ENCODE measurements around the gene C1orf159.
"Not testable (repeated sequence)": the region's sequence is repeated elsewhere in the genome, so short reads cannot be mapped to it uniquely, and the experiment has no call there.

The C1orf159 gene

DNA sequence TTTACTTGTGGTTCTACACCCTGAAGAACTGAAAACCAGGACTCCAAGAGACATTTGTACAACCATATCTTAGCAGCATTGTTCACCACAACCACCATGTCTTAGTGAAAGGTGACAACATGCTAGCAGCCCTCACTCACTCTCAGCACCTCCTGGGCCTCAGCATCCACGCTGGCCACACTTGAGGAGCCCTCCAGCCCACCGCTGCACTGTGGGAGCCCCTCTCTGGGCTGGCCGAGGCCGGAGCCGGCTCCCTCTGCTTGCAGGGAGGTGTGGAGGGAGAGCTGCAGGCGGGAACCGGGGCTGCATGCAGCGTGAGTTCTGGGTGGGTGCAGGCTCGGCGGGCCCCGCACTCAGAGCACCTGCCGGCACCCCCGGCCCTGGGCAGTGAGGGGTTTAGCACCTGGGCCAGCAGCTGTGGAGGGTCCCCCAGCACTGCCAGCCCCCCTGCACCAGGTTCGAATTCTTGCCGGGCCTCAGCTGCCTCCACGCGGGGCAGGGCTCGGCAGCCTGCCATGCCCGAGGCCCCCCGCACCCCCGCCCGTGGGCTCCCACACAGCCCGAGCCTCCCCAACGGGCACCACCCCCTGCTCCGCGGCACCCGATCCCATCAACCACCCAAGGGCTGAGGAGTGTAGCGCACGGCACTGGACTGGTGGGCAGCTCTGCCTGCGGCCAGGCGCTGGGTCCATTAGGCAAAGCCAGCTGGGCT is 9.2 kb downstream of the C1orf159 start:
- H3K27ac ChIP-seq (ENCODE audit: low read depth in 2 of 2, low read length in 2 of 2): no peak overlapping the region
- H3K4me3 ChIP-seq (ENCODE audit: low read length in 2 of 2): no peak overlapping the region
- no peaks in the 10 kb centered on the region for H3K9me3 ChIP-seq (ENCODE audit: control insufficient read depth in 2 of 2, low read length in 2 of 2)
- no peaks in the 10 kb centered on the region for H3K27me3 ChIP-seq (ENCODE audit: control insufficient read depth in 2 of 2, insufficient read depth in 2 of 2, low read length in 2 of 2)
- no peak overlapping the region for H3K9ac ChIP-seq (ENCODE audit: low read depth in 1 of 2, low read length in 2 of 2)
- H3K4me1 ChIP-seq (ENCODE audit: control insufficient read depth in 2 of 2, insufficient read depth in 2 of 2, low read length in 2 of 2): peaks cover 14 to 15% of the 10 kb centered on the region in 2 donors
- no peaks in the 10 kb centered on the region for H3K36me3 ChIP-seq (ENCODE audit: control insufficient read depth in 2 of 2, insufficient read depth in 2 of 2, low read length in 2 of 2)

DNA sequence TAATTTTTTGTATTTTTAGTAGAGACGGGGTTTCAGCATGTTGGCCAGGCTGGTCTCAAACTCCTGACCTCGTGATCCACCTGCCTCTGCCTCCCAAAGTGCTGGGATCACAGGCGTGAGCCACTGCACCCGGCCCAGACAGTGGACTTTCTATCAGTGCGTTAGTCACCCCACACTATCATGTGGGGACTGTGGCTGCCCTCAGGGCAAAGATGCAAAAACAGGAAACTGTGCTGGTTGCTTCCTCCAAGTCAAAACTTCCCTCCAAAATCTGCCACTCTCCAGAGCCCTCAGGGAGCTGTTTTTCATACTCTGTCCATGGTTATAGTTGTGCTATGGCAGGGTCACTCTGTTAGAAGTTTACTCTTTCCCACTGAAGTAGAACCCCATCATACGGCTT is 11.7 kb downstream of the C1orf159 start:
- H3K4me1 ChIP-seq (ENCODE audit: control insufficient read depth in 2 of 2, insufficient read depth in 2 of 2, low read length in 2 of 2); H3K9ac ChIP-seq (ENCODE audit: low read depth in 1 of 2, low read length in 2 of 2); H3K9me3 ChIP-seq (ENCODE audit: control insufficient read depth in 2 of 2, low read length in 2 of 2); H3K27me3 ChIP-seq (ENCODE audit: control insufficient read depth in 2 of 2, insufficient read depth in 2 of 2, low read length in 2 of 2); H3K27ac ChIP-seq (ENCODE audit: low read depth in 2 of 2, low read length in 2 of 2); H3K36me3 ChIP-seq (ENCODE audit: control insufficient read depth in 2 of 2, insufficient read depth in 2 of 2, low read length in 2 of 2); H3K4me3 ChIP-seq (ENCODE audit: low read length in 2 of 2): not testable (repeated sequence)

DNA sequence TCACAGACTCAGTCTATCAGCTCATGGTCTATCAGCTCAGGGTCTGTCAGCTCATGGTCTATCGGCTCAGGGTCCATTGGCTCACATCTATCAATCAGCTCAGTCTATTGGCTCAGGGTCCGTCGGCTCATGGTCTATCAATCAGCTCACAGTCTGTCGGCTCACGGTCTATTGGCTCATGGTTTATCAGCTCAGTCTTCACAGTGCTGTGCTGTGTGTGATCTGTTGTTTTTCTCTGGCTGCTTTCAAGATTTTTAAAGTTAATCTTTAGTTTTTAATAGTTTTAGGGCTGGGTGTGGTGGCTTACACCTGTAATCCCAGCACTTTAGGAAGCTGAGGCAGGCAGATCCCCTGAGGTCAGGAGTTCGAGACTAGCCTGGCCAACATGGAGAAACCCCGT is 14.4 kb downstream of the C1orf159 start:
- Histone ChIP-seq H3K4me1 (ENCODE audit: control insufficient read depth in 2 of 2, insufficient read depth in 2 of 2, low read length in 2 of 2) (no peaks in the 10 kb centered on the region), H3K9me3 (ENCODE audit: control insufficient read depth in 2 of 2, low read length in 2 of 2) (no peaks in the 10 kb centered on the region), H3K27me3 (ENCODE audit: control insufficient read depth in 2 of 2, insufficient read depth in 2 of 2, low read length in 2 of 2) (no peaks in the 10 kb centered on the region), H3K9ac (ENCODE audit: low read depth in 1 of 2, low read length in 2 of 2) (no peak overlapping the region), H3K36me3 (ENCODE audit: control insufficient read depth in 2 of 2, insufficient read depth in 2 of 2, low read length in 2 of 2) (no peaks in the 10 kb centered on the region), H3K27ac (ENCODE audit: low read depth in 2 of 2, low read length in 2 of 2) (no peak overlapping the region), H3K4me3 (ENCODE audit: low read length in 2 of 2) (no peak overlapping the region)

DNA sequence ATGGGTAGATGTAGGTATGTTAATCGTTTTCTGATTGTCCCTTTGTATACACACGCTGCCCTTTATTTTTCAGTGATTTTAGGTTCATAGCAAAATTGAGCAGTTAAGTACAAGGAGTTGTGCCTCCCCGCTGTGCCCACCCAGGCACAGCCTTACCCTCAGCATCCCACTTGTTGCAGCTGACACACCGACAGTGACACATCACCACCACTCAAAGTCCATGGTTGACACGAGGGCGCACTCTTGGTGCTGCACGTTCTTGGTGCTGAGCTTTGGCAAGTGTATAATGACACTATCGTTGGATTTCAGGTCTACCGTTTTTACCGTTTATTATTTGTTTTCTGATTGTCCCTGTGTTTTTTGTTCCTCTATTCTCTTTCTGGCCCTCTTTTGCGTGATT is 15.6 kb downstream of the C1orf159 start:
- H3K9ac ChIP-seq (ENCODE audit: low read depth in 1 of 2, low read length in 2 of 2): no peak overlapping the region
- no peaks in the 10 kb centered on the region for H3K9me3 ChIP-seq (ENCODE audit: control insufficient read depth in 2 of 2, low read length in 2 of 2)
- H3K36me3 ChIP-seq (ENCODE audit: control insufficient read depth in 2 of 2, insufficient read depth in 2 of 2, low read length in 2 of 2): no peaks in the 10 kb centered on the region
- H3K4me3 ChIP-seq (ENCODE audit: low read length in 2 of 2): no peak overlapping the region
- no peak overlapping the region for H3K27ac ChIP-seq (ENCODE audit: low read depth in 2 of 2, low read length in 2 of 2)
- no peaks in the 10 kb centered on the region for H3K27me3 ChIP-seq (ENCODE audit: control insufficient read depth in 2 of 2, insufficient read depth in 2 of 2, low read length in 2 of 2)
- H3K4me1 ChIP-seq (ENCODE audit: control insufficient read depth in 2 of 2, insufficient read depth in 2 of 2, low read length in 2 of 2): no peaks in the 10 kb centered on the region

DNA sequence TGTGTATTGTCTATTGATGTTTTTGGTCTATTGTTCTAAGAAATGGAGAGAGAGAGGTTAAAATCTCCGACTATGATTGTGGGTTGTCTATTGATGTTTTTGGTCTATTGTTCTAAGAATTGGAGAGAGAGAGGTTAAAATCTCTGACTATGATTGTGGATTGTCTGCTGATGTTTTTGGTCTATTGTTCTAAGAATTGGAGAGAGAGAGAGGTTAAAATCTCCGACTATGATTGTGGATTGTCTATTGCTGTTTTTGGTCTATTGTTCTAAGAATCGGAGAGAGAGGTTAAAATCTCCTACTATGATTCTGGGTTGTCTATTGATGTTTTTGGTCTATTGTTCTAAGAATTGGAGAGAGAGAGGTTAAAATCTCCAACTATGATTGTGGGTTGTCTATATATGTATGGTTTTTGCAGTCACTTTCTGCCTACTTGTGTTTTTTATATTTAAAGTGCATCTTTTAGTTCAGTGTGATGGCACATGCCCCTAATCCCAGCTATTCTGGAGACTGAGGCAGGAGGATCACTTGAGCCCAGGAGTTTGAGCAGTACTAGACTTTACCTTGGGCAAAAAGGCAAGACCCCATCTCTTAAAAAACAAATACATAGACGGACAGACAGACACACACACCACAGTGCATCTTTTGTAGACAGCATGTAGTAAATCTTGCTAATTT is 16.2 kb downstream of the C1orf159 start:
- Histone ChIP-seq H3K27ac (ENCODE audit: low read depth in 2 of 2, low read length in 2 of 2) (no peak overlapping the region), H3K9me3 (ENCODE audit: control insufficient read depth in 2 of 2, low read length in 2 of 2) (no peaks in the 10 kb centered on the region), H3K27me3 (ENCODE audit: control insufficient read depth in 2 of 2, insufficient read depth in 2 of 2, low read length in 2 of 2) (no peaks in the 10 kb centered on the region), H3K4me3 (ENCODE audit: low read length in 2 of 2) (no peak overlapping the region), H3K4me1 (ENCODE audit: control insufficient read depth in 2 of 2, insufficient read depth in 2 of 2, low read length in 2 of 2) (no peaks in the 10 kb centered on the region), H3K36me3 (ENCODE audit: control insufficient read depth in 2 of 2, insufficient read depth in 2 of 2, low read length in 2 of 2) (no peaks in the 10 kb centered on the region), H3K9ac (ENCODE audit: low read depth in 1 of 2, low read length in 2 of 2) (no peak overlapping the region)

DNA sequence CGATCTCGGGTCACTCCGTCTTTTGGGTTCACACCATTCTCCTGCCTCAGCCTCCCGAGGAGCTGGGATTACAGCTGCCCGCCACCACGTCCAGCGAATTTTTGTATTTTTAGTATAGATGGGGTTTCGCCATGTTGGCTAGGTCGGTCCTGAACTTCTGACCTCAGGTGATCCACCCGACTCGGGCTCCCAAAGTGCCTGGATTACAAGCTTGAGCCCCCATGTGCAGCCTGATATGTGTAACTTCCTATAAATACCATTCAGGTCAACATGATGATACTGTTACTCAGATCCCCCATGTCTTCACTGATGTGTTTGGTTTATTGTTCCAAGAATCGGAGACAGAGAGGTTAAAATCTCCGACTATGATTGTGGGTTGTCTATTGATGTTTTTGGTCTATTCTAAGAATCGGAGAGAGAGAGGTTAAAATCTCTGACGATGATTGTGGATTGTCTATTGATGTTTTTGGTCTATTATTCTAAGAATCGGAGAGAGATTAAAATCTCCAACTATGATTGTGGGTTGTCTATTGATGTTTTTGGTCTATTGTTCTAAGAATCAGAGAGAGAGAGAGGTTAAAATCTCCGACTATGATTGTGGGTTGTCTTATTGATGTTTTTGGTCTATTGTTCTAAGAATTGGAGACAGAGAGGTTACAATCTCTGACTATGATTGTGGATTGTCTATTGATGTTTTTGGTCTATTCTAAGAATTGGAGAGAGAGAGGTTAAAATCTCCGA is 17.0 kb downstream of the C1orf159 start:
- H3K9ac ChIP-seq (ENCODE audit: low read depth in 1 of 2, low read length in 2 of 2): peak overlapping the region in 1 of 2 donors; percentile 8
- no peaks in the 10 kb centered on the region for H3K36me3 ChIP-seq (ENCODE audit: control insufficient read depth in 2 of 2, insufficient read depth in 2 of 2, low read length in 2 of 2)
- H3K27me3 ChIP-seq (ENCODE audit: control insufficient read depth in 2 of 2, insufficient read depth in 2 of 2, low read length in 2 of 2): no peaks in the 10 kb centered on the region
- no peaks in the 10 kb centered on the region for H3K9me3 ChIP-seq (ENCODE audit: control insufficient read depth in 2 of 2, low read length in 2 of 2)
- H3K4me1 ChIP-seq (ENCODE audit: control insufficient read depth in 2 of 2, insufficient read depth in 2 of 2, low read length in 2 of 2): no peaks in the 10 kb centered on the region
- H3K27ac ChIP-seq (ENCODE audit: low read depth in 2 of 2, low read length in 2 of 2): no peak overlapping the region
- H3K4me3 ChIP-seq (ENCODE audit: low read length in 2 of 2): no peak overlapping the region

DNA sequence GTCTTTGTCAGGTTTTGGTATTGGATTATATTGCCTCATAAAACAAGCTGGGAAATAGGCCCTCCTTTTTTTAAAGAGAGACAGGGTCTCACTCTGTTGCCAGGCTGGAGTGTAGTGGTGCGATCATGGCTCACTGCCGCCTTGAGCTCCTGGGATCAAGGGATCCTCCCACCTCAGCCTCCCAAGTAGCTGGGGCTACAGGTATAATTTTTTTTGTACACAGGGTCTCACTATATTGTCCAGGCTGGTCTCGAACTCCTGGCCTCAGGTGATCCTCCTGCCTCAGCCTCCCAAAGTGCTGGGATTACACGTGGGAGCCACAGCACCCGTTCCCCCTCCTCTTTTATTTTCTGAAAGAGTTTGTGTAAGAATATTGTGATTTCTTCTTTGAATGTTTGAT is 19.8 kb downstream of the C1orf159 start:
- H3K4me3 ChIP-seq (ENCODE audit: low read length in 2 of 2); H3K36me3 ChIP-seq (ENCODE audit: control insufficient read depth in 2 of 2, insufficient read depth in 2 of 2, low read length in 2 of 2); H3K9ac ChIP-seq (ENCODE audit: low read depth in 1 of 2, low read length in 2 of 2); H3K4me1 ChIP-seq (ENCODE audit: control insufficient read depth in 2 of 2, insufficient read depth in 2 of 2, low read length in 2 of 2); H3K9me3 ChIP-seq (ENCODE audit: control insufficient read depth in 2 of 2, low read length in 2 of 2); H3K27me3 ChIP-seq (ENCODE audit: control insufficient read depth in 2 of 2, insufficient read depth in 2 of 2, low read length in 2 of 2); H3K27ac ChIP-seq (ENCODE audit: low read depth in 2 of 2, low read length in 2 of 2): not testable (repeated sequence)

DNA sequence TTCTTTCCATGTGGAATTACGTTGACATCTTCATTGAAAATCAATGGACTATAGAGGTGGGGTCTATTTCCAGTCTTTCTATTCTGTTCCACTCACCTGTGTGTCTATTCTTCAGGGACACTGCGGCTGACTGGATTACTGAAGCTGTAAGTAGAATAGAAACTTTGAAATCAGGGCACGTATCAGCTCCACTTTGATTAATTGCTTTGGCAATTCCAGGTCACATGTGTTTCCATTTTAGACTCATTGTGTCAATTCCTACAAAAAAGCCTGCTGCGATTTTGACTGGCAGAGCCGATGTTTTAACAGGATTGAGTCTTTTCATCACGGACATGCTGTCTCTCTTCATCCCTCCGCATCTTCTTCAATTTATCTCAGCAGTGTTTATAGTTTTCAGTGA is 20.9 kb downstream of the C1orf159 start:
- Histone ChIP-seq H3K9me3 (ENCODE audit: control insufficient read depth in 2 of 2, low read length in 2 of 2) (no peaks in the 10 kb centered on the region), H3K36me3 (ENCODE audit: control insufficient read depth in 2 of 2, insufficient read depth in 2 of 2, low read length in 2 of 2) (no peaks in the 10 kb centered on the region), H3K9ac (ENCODE audit: low read depth in 1 of 2, low read length in 2 of 2) (no peak overlapping the region), H3K27me3 (ENCODE audit: control insufficient read depth in 2 of 2, insufficient read depth in 2 of 2, low read length in 2 of 2) (no peaks in the 10 kb centered on the region), H3K4me3 (ENCODE audit: low read length in 2 of 2) (no peak overlapping the region), H3K27ac (ENCODE audit: low read depth in 2 of 2, low read length in 2 of 2) (no peak overlapping the region), H3K4me1 (ENCODE audit: control insufficient read depth in 2 of 2, insufficient read depth in 2 of 2, low read length in 2 of 2) (no peaks in the 10 kb centered on the region)

DNA sequence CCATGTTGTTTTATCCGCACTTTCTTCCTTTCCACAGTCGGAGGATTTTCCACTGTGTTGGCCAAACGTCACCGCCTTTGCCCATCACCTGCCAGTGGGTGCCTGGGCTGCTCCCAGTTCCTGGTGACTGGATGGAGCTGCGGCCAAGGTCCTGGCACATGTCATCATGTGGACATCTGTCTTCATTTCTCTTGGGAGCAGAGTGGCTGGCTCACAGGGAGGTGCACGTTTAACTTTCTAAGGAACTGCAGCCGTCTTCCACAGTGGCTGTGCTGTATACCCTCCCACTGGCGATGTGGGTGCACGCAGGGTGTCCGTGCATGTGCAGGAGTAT is 22.3 kb downstream of the C1orf159 start:
- Histone ChIP-seq H3K4me1 (ENCODE audit: control insufficient read depth in 2 of 2, insufficient read depth in 2 of 2, low read length in 2 of 2) (no peaks in the 10 kb centered on the region), H3K27ac (ENCODE audit: low read depth in 2 of 2, low read length in 2 of 2) (no peak overlapping the region), H3K36me3 (ENCODE audit: control insufficient read depth in 2 of 2, insufficient read depth in 2 of 2, low read length in 2 of 2) (no peaks in the 10 kb centered on the region), H3K9ac (ENCODE audit: low read depth in 1 of 2, low read length in 2 of 2) (no peak overlapping the region), H3K4me3 (ENCODE audit: low read length in 2 of 2) (no peak overlapping the region), H3K9me3 (ENCODE audit: control insufficient read depth in 2 of 2, low read length in 2 of 2) (no peaks in the 10 kb centered on the region), H3K27me3 (ENCODE audit: control insufficient read depth in 2 of 2, insufficient read depth in 2 of 2, low read length in 2 of 2) (no peaks in the 10 kb centered on the region)

DNA sequence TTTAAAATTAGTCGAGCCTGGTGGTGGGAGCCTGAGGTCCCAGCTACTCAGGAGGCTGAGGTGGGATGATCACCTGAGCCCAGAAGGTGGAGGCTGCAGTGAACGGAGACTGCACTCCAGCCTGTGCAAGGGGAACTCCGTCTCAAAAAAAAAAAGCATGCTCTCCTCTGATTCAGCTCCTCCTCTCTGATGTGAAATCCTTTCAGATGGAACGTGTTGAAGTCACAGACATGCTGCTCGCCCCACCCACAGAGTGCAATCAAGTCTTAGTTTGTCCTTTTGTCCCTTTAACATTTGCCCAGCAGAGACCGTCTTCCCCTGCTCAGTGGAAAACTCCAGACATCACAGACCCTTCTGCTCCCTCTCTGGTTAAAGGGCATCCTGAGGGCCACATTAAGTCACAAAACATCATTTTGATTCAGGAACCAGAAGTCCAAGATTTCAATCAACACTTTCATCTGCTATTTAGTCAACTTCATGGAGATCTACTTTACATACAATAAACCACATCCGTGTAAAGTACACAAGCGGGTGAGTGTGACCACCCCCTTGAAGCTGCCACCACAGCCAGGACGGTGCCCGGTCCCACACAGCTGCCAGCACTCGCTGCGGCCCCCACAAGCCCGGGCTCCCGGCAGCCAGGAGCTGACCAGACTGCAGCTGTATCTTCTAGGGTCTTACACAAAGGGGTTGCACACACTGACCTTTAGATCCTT is 22.8 kb downstream of the C1orf159 start:
- H3K4me3 ChIP-seq (ENCODE audit: low read length in 2 of 2): no peak overlapping the region
- no peak overlapping the region for H3K9ac ChIP-seq (ENCODE audit: low read depth in 1 of 2, low read length in 2 of 2)
- no peaks in the 10 kb centered on the region for H3K36me3 ChIP-seq (ENCODE audit: control insufficient read depth in 2 of 2, insufficient read depth in 2 of 2, low read length in 2 of 2)
- H3K27me3 ChIP-seq (ENCODE audit: control insufficient read depth in 2 of 2, insufficient read depth in 2 of 2, low read length in 2 of 2): no peaks in the 10 kb centered on the region
- H3K27ac ChIP-seq (ENCODE audit: low read depth in 2 of 2, low read length in 2 of 2): no peak overlapping the region
- H3K9me3 ChIP-seq (ENCODE audit: control insufficient read depth in 2 of 2, low read length in 2 of 2): no peaks in the 10 kb centered on the region
- H3K4me1 ChIP-seq (ENCODE audit: control insufficient read depth in 2 of 2, insufficient read depth in 2 of 2, low read length in 2 of 2): no peaks in the 10 kb centered on the region
